GM19238 (cell line): Measurements from ENCODE around the gene MED17.

Experiments used
- DNase-seq: peaks from one replicate; pipeline ENCODE4 v3.0.0; 2011; ENCODE audit warnings: low spot score; ENCODE audit not compliant: insufficient read length

Gene MED17

DNA sequence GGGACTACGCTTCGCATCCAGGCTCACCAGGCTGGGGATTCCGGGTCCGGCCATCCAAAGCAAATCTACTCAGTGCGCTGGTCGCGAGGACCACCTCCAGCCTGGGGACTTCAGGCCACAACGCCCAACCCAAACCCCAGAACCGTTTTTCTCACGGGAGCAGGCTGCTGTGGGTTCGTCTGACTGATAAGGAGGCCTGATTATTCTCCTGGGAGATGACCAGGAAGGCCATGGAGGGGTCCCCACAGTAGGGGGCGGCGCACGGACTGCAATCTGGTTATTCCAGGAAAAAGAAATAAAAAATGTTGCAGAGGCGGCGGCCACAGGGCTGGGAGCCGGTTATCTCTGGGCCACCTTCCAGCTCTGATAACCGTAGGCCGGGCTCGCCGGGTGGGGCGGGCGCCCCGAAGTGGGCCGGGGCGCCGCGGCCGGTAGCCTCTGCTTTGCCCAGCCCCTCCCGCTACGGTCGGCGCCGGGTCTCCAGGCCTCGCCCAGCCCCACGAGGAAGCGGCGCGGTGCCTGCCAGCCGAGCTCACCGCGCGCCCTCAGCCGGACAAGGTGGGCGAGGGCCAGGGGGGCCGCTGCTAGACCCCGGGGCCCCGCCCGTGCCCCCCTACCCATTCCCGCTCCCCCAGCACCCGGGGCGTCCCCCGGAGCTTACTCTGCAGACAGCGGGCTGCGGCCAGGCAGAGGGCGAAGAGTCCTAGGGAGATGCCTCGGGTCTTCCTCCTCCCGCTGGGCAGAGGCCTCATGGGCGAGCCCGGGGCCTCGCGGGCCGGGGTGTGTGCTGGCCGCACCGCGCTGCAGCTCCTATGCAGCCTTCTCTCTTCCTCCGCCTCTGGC is 65.9 kb downstream of the MED17 start:
- DNase-seq: no peak

DNA sequence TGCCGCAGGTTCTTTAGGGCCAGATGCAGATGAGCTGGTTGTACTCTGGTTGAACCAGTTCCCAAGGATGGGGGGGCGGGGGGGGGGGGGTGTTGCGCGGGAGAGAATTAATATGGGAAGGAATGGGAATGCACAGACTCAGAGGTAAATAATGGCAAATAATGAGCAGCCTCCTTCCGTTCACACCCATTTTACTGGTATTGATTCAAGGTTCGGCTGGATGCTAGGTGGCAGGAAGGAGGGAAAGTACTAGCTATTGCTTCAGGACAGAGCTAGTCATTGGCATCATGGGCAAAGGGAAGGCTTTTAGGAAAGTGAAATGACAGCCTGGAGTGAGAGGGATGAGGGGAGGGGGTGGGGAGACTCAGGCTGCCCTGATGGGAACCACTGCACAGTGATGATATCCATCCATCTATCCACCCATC is 66.5 kb downstream of the MED17 start, which contains the start of gene VSTM5:
TSS of gene VSTM5 (minus strand) at position 25 of the 425 bp plus-strand sequence. CDS start 116 bp downstream, outside the sequence.
- DNase-seq: no peak

DNA sequence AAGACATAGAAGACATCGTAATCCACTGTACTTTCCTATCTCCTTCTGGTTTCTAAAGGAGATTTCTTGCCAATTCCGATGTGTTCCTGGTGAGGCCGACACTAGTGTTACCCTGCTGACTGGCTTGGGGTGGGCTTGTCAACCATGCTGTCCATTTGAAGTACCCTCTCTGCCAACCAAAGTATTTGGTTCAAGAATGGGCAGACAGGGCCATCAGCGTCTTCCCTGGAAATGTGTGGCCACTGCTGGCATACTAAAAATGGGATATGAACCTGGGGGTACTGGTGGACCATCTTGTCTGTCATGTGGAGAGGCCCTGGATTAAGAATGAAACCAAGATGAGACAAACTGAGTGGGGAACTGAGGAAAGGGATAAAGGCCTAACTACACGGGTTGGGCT is 68.2 kb downstream of the MED17 start:
- DNase-seq: no peak

DNA sequence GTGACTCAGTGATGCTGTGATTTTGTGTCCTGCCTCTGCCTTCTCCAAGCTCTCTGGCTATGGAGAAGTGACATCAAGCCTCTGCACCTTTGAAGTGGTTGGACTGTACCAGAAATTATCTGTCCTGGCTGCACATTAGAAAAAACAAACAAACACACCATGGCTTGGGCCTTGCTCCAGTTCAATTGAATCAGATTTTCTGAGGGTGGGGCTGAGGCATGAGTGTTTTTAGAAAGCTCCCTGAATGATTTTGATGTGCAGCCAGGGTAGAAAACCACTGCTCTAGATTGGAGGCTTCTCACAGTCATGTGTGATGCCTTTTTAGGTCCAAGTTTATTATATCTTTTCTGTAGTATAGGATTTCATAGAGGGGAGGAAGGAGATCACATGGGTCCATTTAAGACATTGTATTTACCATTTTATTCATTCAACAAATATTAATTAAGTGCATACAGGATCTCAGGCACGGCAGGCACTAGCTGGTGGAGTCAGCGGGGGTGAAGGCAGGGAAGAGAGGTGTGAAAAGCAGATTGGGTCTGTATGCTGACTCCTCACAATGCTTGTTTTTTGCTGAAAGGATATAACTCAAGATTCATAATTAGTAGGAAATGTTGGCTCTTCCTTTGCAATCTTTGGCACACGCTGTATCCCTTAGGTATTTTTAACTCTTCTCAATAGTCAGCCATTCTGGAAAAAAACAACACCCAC is 73.5 kb downstream of the MED17 start:
- no peak for DNase-seq

DNA sequence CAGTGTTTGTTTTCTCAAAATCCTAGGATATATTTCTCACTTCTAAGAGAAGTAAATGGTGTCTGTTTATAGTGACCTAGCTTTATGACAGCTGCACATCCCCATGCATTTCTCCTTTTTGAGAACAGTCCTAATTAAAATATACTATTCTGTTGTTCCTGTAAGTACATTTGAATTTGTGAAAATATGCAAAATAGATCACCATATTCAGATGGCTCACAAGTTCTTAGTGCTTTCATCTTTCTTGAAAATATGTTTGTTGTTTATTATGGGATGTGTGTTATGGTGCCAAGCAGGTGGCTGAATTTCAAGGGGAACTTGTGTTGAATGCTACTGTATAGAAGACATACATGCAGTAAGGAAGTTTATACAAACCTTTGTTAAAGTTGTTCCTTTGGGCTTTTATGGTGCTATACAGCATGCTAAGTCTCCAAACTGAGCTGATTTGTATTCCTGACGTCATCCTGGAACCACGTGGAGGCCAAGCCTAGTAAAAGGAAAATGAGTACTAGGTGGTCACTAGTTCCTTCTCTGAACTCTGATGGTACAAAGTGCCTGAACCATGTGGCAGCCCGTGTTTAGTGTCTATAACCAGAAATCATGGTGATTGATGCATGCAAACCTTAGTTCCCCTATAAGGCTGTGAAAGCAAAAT is 74.2 kb downstream of the MED17 start:
- no peak for DNase-seq

DNA sequence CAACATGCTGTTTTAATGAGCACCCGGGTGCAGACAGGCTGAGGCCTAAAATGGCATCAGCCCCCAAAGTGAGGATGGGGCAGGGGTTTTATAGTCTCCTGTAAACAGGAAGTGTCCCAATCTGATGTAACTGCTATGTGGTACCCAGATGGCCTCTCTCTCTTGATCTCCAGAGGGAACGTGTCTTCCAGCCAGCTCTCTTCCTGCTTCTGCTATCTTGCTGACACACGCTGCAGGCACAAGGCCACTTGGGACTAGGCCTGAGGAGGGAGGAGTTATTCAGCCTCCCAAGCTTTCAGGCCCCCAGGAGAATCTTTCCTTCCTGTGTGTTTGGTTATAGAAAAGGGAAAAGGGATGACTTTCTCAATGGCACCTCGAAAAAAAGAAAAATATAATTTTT is 77.7 kb downstream of the MED17 start:
- no peak for DNase-seq
